ENCODE measurements around the gene ELN.

The ELN gene

GRCh38 chr7:74015670-74016069 is 12.3 kb upstream of the ELN start:
- Histone ChIP-seq H4K20me1 (ENCODE audit: control insufficient read depth, insufficient read depth, low read depth, low read length) (no peaks in the 10 kb centered on the region), H3K4me3 (ENCODE audit: low read length) (no peak overlapping the region), H3F3A (ENCODE audit: control insufficient read depth, insufficient read depth) (no peaks in the 10 kb centered on the region), H3K4me2 (ENCODE audit: low read length) (no peak overlapping the region), H3K36me3 (ENCODE audit: control insufficient read depth, low read length) (no peaks in the 10 kb centered on the region), H3K9me3 (ENCODE audit: control insufficient read depth, insufficient read depth, low read length) (no peaks in the 10 kb centered on the region), H3K9me2 (replicated peaks; ENCODE audit: control insufficient read depth, low read length) (no peaks in the 10 kb centered on the region), H3K79me2 (ENCODE audit: control insufficient read depth, low read length) (no peaks in the 10 kb centered on the region), H3K27me3 (ENCODE audit: control insufficient read depth, low read length) (no peaks in the 10 kb centered on the region), H3K27ac (ENCODE audit: low read depth, low read length) (no peak overlapping the region), H3K4me1 (ENCODE audit: control insufficient read depth, low read length) (peaks cover 14% of the 10 kb centered on the region)
- TF ChIP-seq CTCF (IDR thresholded peaks at IDR 0.05; ENCODE audit: low read depth, low read length, poor library complexity, severe bottlenecking): no peak
- no peak for TF ChIP-seq EZH2phosphoT487 (IDR thresholded peaks at IDR 0.05; ENCODE audit: borderline replicate concordance, low read length)

GRCh38 chr7:74017125-74017524 is 10.8 kb upstream of the ELN start:
- H3K9me2 ChIP-seq (replicated peaks; ENCODE audit: control insufficient read depth, low read length): no peaks in the 10 kb centered on the region
- H3K4me1 ChIP-seq (ENCODE audit: control insufficient read depth, low read length): peaks cover 14% of the 10 kb centered on the region
- no peaks in the 10 kb centered on the region for H3F3A ChIP-seq (ENCODE audit: control insufficient read depth, insufficient read depth)
- H3K27ac ChIP-seq (ENCODE audit: low read depth, low read length): no peak overlapping the region
- H3K4me2 ChIP-seq (ENCODE audit: low read length): no peak overlapping the region
- no peaks in the 10 kb centered on the region for H3K36me3 ChIP-seq (ENCODE audit: control insufficient read depth, low read length)
- H3K4me3 ChIP-seq (ENCODE audit: low read length): no peak overlapping the region
- no peaks in the 10 kb centered on the region for H3K9me3 ChIP-seq (ENCODE audit: control insufficient read depth, insufficient read depth, low read length)
- TF ChIP-seq CTCF (IDR thresholded peaks at IDR 0.05; ENCODE audit: low read depth, low read length, poor library complexity, severe bottlenecking): no peak
- no peak for TF ChIP-seq EZH2phosphoT487 (IDR thresholded peaks at IDR 0.05; ENCODE audit: borderline replicate concordance, low read length)
- H3K79me2 ChIP-seq (ENCODE audit: control insufficient read depth, low read length): no peaks in the 10 kb centered on the region
- no peaks in the 10 kb centered on the region for H4K20me1 ChIP-seq (ENCODE audit: control insufficient read depth, insufficient read depth, low read depth, low read length)
- 0 out of 2 replicates have a peak, but pooled peaks cover 3% of the 10 kb centered on the region for H3K27me3 ChIP-seq (ENCODE audit: control insufficient read depth, low read length)

GRCh38 chr7:74018246-74018895 is 9.6 kb upstream of the ELN start:
- no peaks in the 10 kb centered on the region for H4K20me1 ChIP-seq (ENCODE audit: control insufficient read depth, insufficient read depth, low read depth, low read length)
- H3K27ac ChIP-seq (ENCODE audit: low read depth, low read length): no peak overlapping the region
- H3K27me3 ChIP-seq (ENCODE audit: control insufficient read depth, low read length): peaks cover 14% of the 10 kb centered on the region
- no peaks in the 10 kb centered on the region for H3K36me3 ChIP-seq (ENCODE audit: control insufficient read depth, low read length)
- H3K4me2 ChIP-seq (ENCODE audit: low read length): no peak overlapping the region
- H3K4me3 ChIP-seq (ENCODE audit: low read length): no peak overlapping the region
- no peaks in the 10 kb centered on the region for H3K9me3 ChIP-seq (ENCODE audit: control insufficient read depth, insufficient read depth, low read length)
- H3K79me2 ChIP-seq (ENCODE audit: control insufficient read depth, low read length): no peaks in the 10 kb centered on the region
- H3F3A ChIP-seq (ENCODE audit: control insufficient read depth, insufficient read depth): no peaks in the 10 kb centered on the region
- H3K9me2 ChIP-seq (replicated peaks; ENCODE audit: control insufficient read depth, low read length): no peaks in the 10 kb centered on the region
- peaks cover 3% of the 10 kb centered on the region for H3K4me1 ChIP-seq (ENCODE audit: control insufficient read depth, low read length)
- TF ChIP-seq CTCF (IDR thresholded peaks at IDR 0.05; ENCODE audit: low read depth, low read length, poor library complexity, severe bottlenecking) (no peak), EZH2phosphoT487 (IDR thresholded peaks at IDR 0.05; ENCODE audit: borderline replicate concordance, low read length) (no peak)
